ENCODE measurements around the gene KIAA0930.

Gene KIAA0930

GRCh38 chr22:45248832-45249561 lies 8.3 kb upstream of the KIAA0930 start:
- TF ChIP-seq ISL1 (CRISPR knock-in tag; IDR thresholded peaks at IDR 0.05) (no peak), CREB5 (CRISPR knock-in tag; IDR thresholded peaks at IDR 0.05; ENCODE audit: low read depth) (no peak), RARB (CRISPR knock-in tag; IDR thresholded peaks at IDR 0.05) (no peak), TOX (CRISPR knock-in tag; IDR thresholded peaks at IDR 0.05; ENCODE audit: borderline replicate concordance) (no peak), OSR1 (CRISPR knock-in tag; IDR thresholded peaks at IDR 0.05) (no peak), ZNF70 (CRISPR knock-in tag; IDR thresholded peaks at IDR 0.05) (no peak), ZNF565 (CRISPR knock-in tag; conservative IDR thresholded peaks at IDR 0.05; ENCODE audit: low read depth) (no peak), BACH2 (CRISPR knock-in tag; IDR thresholded peaks at IDR 0.05; ENCODE audit: borderline replicate concordance) (no peak), ZFP3 (CRISPR knock-in tag; IDR thresholded peaks at IDR 0.05) (no peak), GLIS3 (CRISPR knock-in tag; IDR thresholded peaks at IDR 0.05) (no peak), CSDC2 (CRISPR knock-in tag; IDR thresholded peaks at IDR 0.05) (no peak), CSRNP3 (CRISPR knock-in tag; IDR thresholded peaks at IDR 0.05) (no peak), TCF4 (CRISPR knock-in tag; IDR thresholded peaks at IDR 0.05; ENCODE audit: borderline replicate concordance) (no peak), POU6F1 (CRISPR knock-in tag; IDR thresholded peaks at IDR 0.05; ENCODE audit: borderline replicate concordance, low read depth) (no peak), ESRRG (CRISPR knock-in tag; IDR thresholded peaks at IDR 0.05) (no peak), PPARA (CRISPR knock-in tag; IDR thresholded peaks at IDR 0.05; ENCODE audit: borderline replicate concordance) (no peak)
- TF ChIP-seq, protein P1, sequence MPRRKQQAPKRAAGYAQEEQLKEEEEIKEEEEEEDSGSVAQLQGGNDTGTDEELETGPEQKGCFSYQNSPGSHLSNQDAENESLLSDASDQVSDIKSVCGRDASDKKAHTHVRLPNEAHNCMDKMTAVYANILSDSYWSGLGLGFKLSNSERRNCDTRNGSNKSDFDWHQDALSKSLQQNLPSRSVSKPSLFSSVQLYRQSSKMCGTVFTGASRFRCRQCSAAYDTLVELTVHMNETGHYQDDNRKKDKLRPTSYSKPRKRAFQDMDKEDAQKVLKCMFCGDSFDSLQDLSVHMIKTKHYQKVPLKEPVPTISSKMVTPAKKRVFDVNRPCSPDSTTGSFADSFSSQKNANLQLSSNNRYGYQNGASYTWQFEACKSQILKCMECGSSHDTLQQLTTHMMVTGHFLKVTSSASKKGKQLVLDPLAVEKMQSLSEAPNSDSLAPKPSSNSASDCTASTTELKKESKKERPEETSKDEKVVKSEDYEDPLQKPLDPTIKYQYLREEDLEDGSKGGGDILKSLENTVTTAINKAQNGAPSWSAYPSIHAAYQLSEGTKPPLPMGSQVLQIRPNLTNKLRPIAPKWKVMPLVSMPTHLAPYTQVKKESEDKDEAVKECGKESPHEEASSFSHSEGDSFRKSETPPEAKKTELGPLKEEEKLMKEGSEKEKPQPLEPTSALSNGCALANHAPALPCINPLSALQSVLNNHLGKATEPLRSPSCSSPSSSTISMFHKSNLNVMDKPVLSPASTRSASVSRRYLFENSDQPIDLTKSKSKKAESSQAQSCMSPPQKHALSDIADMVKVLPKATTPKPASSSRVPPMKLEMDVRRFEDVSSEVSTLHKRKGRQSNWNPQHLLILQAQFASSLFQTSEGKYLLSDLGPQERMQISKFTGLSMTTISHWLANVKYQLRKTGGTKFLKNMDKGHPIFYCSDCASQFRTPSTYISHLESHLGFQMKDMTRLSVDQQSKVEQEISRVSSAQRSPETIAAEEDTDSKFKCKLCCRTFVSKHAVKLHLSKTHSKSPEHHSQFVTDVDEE (CRISPR knock-in tag; IDR thresholded peaks at IDR 0.05) = no peak
- TF ChIP-seq, protein P2, sequence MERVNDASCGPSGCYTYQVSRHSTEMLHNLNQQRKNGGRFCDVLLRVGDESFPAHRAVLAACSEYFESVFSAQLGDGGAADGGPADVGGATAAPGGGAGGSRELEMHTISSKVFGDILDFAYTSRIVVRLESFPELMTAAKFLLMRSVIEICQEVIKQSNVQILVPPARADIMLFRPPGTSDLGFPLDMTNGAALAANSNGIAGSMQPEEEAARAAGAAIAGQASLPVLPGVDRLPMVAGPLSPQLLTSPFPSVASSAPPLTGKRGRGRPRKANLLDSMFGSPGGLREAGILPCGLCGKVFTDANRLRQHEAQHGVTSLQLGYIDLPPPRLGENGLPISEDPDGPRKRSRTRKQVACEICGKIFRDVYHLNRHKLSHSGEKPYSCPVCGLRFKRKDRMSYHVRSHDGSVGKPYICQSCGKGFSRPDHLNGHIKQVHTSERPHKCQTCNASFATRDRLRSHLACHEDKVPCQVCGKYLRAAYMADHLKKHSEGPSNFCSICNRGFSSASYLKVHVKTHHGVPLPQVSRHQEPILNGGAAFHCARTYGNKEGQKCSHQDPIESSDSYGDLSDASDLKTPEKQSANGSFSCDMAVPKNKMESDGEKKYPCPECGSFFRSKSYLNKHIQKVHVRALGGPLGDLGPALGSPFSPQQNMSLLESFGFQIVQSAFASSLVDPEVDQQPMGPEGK (CRISPR knock-in tag; IDR thresholded peaks at IDR 0.05; ENCODE audit: borderline replicate concordance) = no peak
- no peak for ATAC-seq

DNA sequence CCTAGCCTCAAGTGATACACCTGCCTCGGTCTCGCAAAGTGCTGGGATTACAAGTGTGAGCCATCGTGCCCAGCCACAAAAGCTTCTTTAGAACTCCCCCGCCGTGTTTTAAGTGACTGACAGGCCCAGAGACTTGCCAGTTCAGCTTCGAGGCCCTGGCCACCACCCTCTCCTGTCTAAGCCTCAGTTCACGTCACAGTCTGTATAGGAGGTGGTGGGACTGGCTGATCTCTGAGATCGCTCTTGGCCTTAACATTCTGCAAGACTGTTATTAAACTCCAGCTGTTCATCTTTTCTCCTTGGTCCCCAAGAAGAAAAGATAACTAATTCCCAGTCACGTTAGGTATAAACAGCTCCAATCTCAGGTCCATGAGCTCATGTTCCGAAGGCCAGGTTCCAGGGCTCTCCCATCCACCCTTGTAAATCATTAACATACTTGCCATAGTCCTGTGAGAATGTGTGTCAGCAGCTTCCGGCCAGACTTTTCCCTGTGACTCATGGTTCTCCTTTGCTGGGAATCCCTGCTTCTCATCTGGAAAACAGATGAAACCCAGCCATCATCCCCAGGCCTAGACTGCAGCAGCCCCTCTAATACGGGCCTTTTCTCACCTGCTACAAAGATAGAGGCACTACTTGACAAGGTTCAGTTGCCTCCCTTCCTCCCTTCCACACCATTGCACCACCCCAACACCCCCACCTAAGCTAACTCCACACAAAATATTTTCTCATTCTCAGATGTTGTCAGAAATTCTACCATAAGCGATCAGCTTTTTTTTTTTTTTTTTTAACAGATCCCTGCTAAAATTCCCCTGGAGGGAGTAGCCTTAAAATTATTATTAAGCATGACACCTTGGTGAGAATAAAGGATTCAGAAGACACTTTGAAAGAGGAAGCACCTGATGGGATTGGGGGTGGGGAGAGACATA lies 5.6 kb upstream of the KIAA0930 start:
- ATAC-seq = peak; percentile 91
- TF ChIP-seq CREB5 (CRISPR knock-in tag; IDR thresholded peaks at IDR 0.05; ENCODE audit: low read depth) (peak; percentile 42; the same call in 1 of the 2 replicates), TCF4 (CRISPR knock-in tag; IDR thresholded peaks at IDR 0.05; ENCODE audit: borderline replicate concordance) (peak; percentile 88), CSRNP3 (CRISPR knock-in tag; IDR thresholded peaks at IDR 0.05) (no peak), ZC3H10 (CRISPR knock-in tag; IDR thresholded peaks at IDR 0.05) (no peak), ISL1 (CRISPR knock-in tag; IDR thresholded peaks at IDR 0.05) (peak; percentile 24; the same call in 1 of the 2 replicates), ZFP3 (CRISPR knock-in tag; IDR thresholded peaks at IDR 0.05) (0 out of 2 replicates have a peak, but pooled peaks have one; percentile 55)
- TF ChIP-seq, protein P1 (CRISPR knock-in tag; IDR thresholded peaks at IDR 0.05) = 0 out of 2 replicates have a peak, but pooled peaks have one; percentile 11

Data from SK-N-SH treated with all-trans-retinoic acid at 6 μM for 48 hours (cell line).